ENCODE data around the gene CC2D2A.

The CC2D2A gene

DNA sequence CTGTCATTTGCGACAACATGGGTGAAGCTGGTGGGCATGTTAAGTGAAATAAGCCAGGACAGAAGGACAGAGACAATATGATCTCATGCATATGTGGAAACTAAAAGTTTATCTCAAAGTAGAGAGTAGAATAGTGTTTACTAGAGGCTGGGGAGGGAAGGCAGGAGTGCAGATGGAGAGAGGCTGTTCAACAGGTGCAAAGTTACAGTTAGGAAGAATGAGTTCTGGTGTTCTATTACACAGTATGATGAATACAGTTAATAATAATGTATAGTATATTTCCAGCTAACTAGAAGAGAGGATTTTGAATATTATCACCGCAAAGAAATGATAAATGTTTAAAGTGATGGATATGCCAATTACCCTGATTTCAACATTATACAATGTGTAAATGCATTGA is 115.6 kb downstream of the CC2D2A start:
- Histone ChIP-seq H2BK120ac (ENCODE audit: low read depth, low read length) (no peak overlapping the region), H3K36me3 (ENCODE audit: control insufficient read depth in 1 of 2, insufficient read depth in 2 of 2, low read depth in 1 of 2, low read length in 2 of 2) (peaks cover 5 to 37% of the 10 kb centered on the region in 2 experiments), H3K14ac (ENCODE audit: low read length in 2 of 2) (no peak overlapping the region), H3K27ac (ENCODE audit: low read length, poor library complexity, severe bottlenecking) (no peak overlapping the region), H2BK15ac (ENCODE audit: low read depth, poor library complexity, severe bottlenecking) (no peak overlapping the region), H3K9me3 (ENCODE audit: control insufficient read depth, low read length) (no peaks in the 10 kb centered on the region), H3K4me3 (ENCODE audit: insufficient read depth in 1 of 2, low read depth in 1 of 2, low read length in 2 of 2) (no peak overlapping the region), H3K4me2 (ENCODE audit: low read length, poor library complexity, severe bottlenecking) (no peak overlapping the region), H2BK5ac (ENCODE audit: low read depth, low read length, poor library complexity, severe bottlenecking) (no peak overlapping the region), H3K23ac (ENCODE audit: low read length in 2 of 2) (no peak overlapping the region), H2BK12ac (ENCODE audit: low read length in 2 of 2) (no peak overlapping the region), H3K4me1 (ENCODE audit: control insufficient read depth, insufficient read depth, low read depth, low read length) (no peaks in the 10 kb centered on the region), H2AFZ (ENCODE audit: low read depth, low read length) (no peak overlapping the region), H4K8ac (ENCODE audit: low read length) (no peak overlapping the region), H3K27me3 (ENCODE audit: control insufficient read depth in 1 of 2, insufficient read depth in 1 of 2, low read length in 2 of 2) (no peaks in the 10 kb centered on the region), H3K4ac (ENCODE audit: low read depth in 1 of 2, low read length in 2 of 2) (no peak overlapping the region), H4K91ac (ENCODE audit: low read length) (no peak overlapping the region), H3K18ac (ENCODE audit: low read depth in 1 of 2, low read length in 2 of 2) (no peak overlapping the region), H3K9ac (ENCODE audit: low read length) (no peak overlapping the region), H2AK5ac (ENCODE audit: low read length, severe bottlenecking) (no peak overlapping the region), H3K79me1 (replicated peaks; ENCODE audit: low read length, poor library complexity, severe bottlenecking) (peaks cover 4% of the 10 kb centered on the region)
- 100% methylated on average over 1 of the region's 2 CpGs for WGBS
- DNase-seq = no peak

DNA sequence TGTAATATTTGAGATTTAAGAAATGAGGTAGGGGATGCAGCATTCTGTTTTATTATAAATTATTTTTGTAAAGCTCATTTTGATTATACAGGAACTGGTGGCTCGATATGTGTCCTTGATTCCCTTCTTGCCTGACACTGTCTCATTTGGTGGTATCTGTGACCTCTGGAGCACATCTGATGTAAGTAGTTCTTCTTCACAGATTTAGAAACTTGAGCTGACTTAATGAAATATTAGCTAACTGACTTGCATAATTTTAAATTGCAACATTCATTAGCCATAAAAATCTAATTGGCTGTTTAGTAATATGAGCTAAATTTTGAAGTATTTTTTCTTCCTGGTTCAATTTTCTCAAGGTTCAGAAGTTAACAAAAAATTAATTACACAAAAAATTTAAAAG is 116.4 kb downstream of the CC2D2A start:
- H3K23ac ChIP-seq (ENCODE audit: low read length in 2 of 2) = no peak overlapping the region
- no peak overlapping the region for H3K4me3 ChIP-seq (ENCODE audit: insufficient read depth in 1 of 2, low read depth in 1 of 2, low read length in 2 of 2)
- H3K79me1 ChIP-seq (replicated peaks; ENCODE audit: low read length, poor library complexity, severe bottlenecking) = peaks cover 4% of the 10 kb centered on the region
- H2BK15ac ChIP-seq (ENCODE audit: low read depth, poor library complexity, severe bottlenecking) = no peak overlapping the region
- H2AK5ac ChIP-seq (ENCODE audit: low read length, severe bottlenecking) = no peak overlapping the region
- H4K8ac ChIP-seq (ENCODE audit: low read length) = no peak overlapping the region
- H3K18ac ChIP-seq (ENCODE audit: low read depth in 1 of 2, low read length in 2 of 2) = no peak overlapping the region
- no peaks in the 10 kb centered on the region for H3K4me1 ChIP-seq (ENCODE audit: control insufficient read depth, insufficient read depth, low read depth, low read length)
- H2BK5ac ChIP-seq (ENCODE audit: low read depth, low read length, poor library complexity, severe bottlenecking) = no peak overlapping the region
- H3K36me3 ChIP-seq (ENCODE audit: control insufficient read depth in 1 of 2, insufficient read depth in 2 of 2, low read depth in 1 of 2, low read length in 2 of 2) = peaks cover 8 to 33% of the 10 kb centered on the region in 2 experiments
- no peak overlapping the region for H3K9ac ChIP-seq (ENCODE audit: low read length)
- no peak overlapping the region for H3K14ac ChIP-seq (ENCODE audit: low read length in 2 of 2)
- H3K9me3 ChIP-seq (ENCODE audit: control insufficient read depth, low read length) = no peaks in the 10 kb centered on the region
- no peak for DNase-seq
- no peak overlapping the region for H2BK12ac ChIP-seq (ENCODE audit: low read length in 2 of 2)
- no peak overlapping the region for H3K4ac ChIP-seq (ENCODE audit: low read depth in 1 of 2, low read length in 2 of 2)
- no peak overlapping the region for H3K27ac ChIP-seq (ENCODE audit: low read length, poor library complexity, severe bottlenecking)
- H2BK120ac ChIP-seq (ENCODE audit: low read depth, low read length) = no peak overlapping the region
- H3K27me3 ChIP-seq (ENCODE audit: control insufficient read depth in 1 of 2, insufficient read depth in 1 of 2, low read length in 2 of 2) = no peaks in the 10 kb centered on the region
- WGBS = no CpG with 5 or more reads among the region's 1 CpG
- no peak overlapping the region for H4K91ac ChIP-seq (ENCODE audit: low read length)
- H3K4me2 ChIP-seq (ENCODE audit: low read length, poor library complexity, severe bottlenecking) = no peak overlapping the region
- H2AFZ ChIP-seq (ENCODE audit: low read depth, low read length) = no peak overlapping the region

DNA sequence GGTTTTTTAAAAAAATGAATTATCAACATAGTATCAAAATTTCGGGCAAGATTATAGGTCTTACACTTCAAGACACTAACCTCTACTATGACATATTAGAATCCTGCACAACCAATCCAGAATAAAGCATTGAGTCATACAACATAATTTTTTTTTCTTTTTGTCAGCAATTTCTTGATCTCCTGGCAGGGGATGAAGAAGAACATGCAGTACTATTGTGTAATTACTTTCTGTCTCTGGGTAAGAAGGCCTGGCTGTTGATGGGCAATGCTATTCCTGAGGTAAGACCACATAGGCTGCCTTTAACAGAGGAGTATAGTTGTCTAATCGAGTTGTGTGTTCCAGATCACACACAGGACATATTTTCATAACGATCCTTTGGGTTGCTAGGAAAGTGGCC is 118.0 kb downstream of the CC2D2A start:
- H2BK15ac ChIP-seq (ENCODE audit: low read depth, poor library complexity, severe bottlenecking) = no peak overlapping the region
- H3K18ac ChIP-seq (ENCODE audit: low read depth in 1 of 2, low read length in 2 of 2) = no peak overlapping the region
- H3K79me1 ChIP-seq (replicated peaks; ENCODE audit: low read length, poor library complexity, severe bottlenecking) = peaks cover 4% of the 10 kb centered on the region
- no peak overlapping the region for H3K4ac ChIP-seq (ENCODE audit: low read depth in 1 of 2, low read length in 2 of 2)
- DNase-seq = no peak
- no peak overlapping the region for H2AK5ac ChIP-seq (ENCODE audit: low read length, severe bottlenecking)
- 98% methylated on average over 2 of the region's 3 CpGs for WGBS
- H3K23ac ChIP-seq (ENCODE audit: low read length in 2 of 2) = no peak overlapping the region
- no peaks in the 10 kb centered on the region for H3K9me3 ChIP-seq (ENCODE audit: control insufficient read depth, low read length)
- H3K36me3 ChIP-seq (ENCODE audit: control insufficient read depth in 1 of 2, insufficient read depth in 2 of 2, low read depth in 1 of 2, low read length in 2 of 2) = peaks cover 8 to 21% of the 10 kb centered on the region in 2 experiments
- H2BK120ac ChIP-seq (ENCODE audit: low read depth, low read length) = no peak overlapping the region
- H2BK12ac ChIP-seq (ENCODE audit: low read length in 2 of 2) = no peak overlapping the region
- H4K8ac ChIP-seq (ENCODE audit: low read length) = no peak overlapping the region
- no peak overlapping the region for H3K14ac ChIP-seq (ENCODE audit: low read length in 2 of 2)
- no peaks in the 10 kb centered on the region for H3K4me1 ChIP-seq (ENCODE audit: control insufficient read depth, insufficient read depth, low read depth, low read length)
- no peak overlapping the region for H3K4me2 ChIP-seq (ENCODE audit: low read length, poor library complexity, severe bottlenecking)
- no peak overlapping the region for H3K27ac ChIP-seq (ENCODE audit: low read length, poor library complexity, severe bottlenecking)
- no peaks in the 10 kb centered on the region for H3K27me3 ChIP-seq (ENCODE audit: control insufficient read depth in 1 of 2, insufficient read depth in 1 of 2, low read length in 2 of 2)
- no peak overlapping the region for H3K4me3 ChIP-seq (ENCODE audit: insufficient read depth in 1 of 2, low read depth in 1 of 2, low read length in 2 of 2)
- H2BK5ac ChIP-seq (ENCODE audit: low read depth, low read length, poor library complexity, severe bottlenecking) = no peak overlapping the region
- no peak overlapping the region for H2AFZ ChIP-seq (ENCODE audit: low read depth, low read length)
- no peak overlapping the region for H3K9ac ChIP-seq (ENCODE audit: low read length)
- H4K91ac ChIP-seq (ENCODE audit: low read length) = no peak overlapping the region

DNA sequence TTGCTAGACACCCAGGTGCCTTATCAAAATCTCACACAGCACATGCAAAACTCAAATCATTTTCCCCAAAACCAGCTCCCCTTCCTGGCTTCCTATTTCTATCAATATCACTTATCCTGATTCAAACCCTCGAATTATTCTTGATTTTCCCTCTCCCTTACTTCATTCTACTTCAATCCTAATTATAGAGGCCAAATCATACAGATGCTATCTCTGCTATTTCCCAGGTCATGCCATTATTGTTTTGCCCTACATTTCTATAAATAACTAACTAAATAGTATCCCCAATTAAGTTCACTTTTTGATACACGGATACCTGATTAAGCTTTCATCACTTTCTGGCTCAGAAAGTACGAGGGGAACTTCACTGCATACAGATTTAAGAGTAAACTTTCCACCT is 123.1 kb downstream of the CC2D2A start:
- no peak overlapping the region for H2BK15ac ChIP-seq (ENCODE audit: low read depth, poor library complexity, severe bottlenecking)
- no peak overlapping the region for H4K8ac ChIP-seq (ENCODE audit: low read length)
- no peak overlapping the region for H2AK5ac ChIP-seq (ENCODE audit: low read length, severe bottlenecking)
- H3K9me3 ChIP-seq (ENCODE audit: control insufficient read depth, low read length) = no peaks in the 10 kb centered on the region
- peaks cover 6% of the 10 kb centered on the region for H3K79me1 ChIP-seq (replicated peaks; ENCODE audit: low read length, poor library complexity, severe bottlenecking)
- H2BK5ac ChIP-seq (ENCODE audit: low read depth, low read length, poor library complexity, severe bottlenecking) = no peak overlapping the region
- H3K4me2 ChIP-seq (ENCODE audit: low read length, poor library complexity, severe bottlenecking) = no peak overlapping the region
- H3K36me3 ChIP-seq (ENCODE audit: control insufficient read depth in 1 of 2, insufficient read depth in 2 of 2, low read depth in 1 of 2, low read length in 2 of 2) = peaks cover 7 to 64% of the 10 kb centered on the region in 2 experiments
- 91% methylated on average over 3 of the region's 3 CpGs for WGBS
- no peak overlapping the region for H3K4ac ChIP-seq (ENCODE audit: low read depth in 1 of 2, low read length in 2 of 2)
- no peaks in the 10 kb centered on the region for H3K4me1 ChIP-seq (ENCODE audit: control insufficient read depth, insufficient read depth, low read depth, low read length)
- DNase-seq = no peak
- no peak overlapping the region for H3K9ac ChIP-seq (ENCODE audit: low read length)
- no peak overlapping the region for H3K27ac ChIP-seq (ENCODE audit: low read length, poor library complexity, severe bottlenecking)
- no peak overlapping the region for H2BK120ac ChIP-seq (ENCODE audit: low read depth, low read length)
- H3K14ac ChIP-seq (ENCODE audit: low read length in 2 of 2) = no peak overlapping the region
- H4K91ac ChIP-seq (ENCODE audit: low read length) = no peak overlapping the region
- H3K27me3 ChIP-seq (ENCODE audit: control insufficient read depth in 1 of 2, insufficient read depth in 1 of 2, low read length in 2 of 2) = no peaks in the 10 kb centered on the region
- no peak overlapping the region for H2BK12ac ChIP-seq (ENCODE audit: low read length in 2 of 2)
- H3K23ac ChIP-seq (ENCODE audit: low read length in 2 of 2) = no peak overlapping the region
- no peak overlapping the region for H2AFZ ChIP-seq (ENCODE audit: low read depth, low read length)
- no peak overlapping the region for H3K18ac ChIP-seq (ENCODE audit: low read depth in 1 of 2, low read length in 2 of 2)
- H3K4me3 ChIP-seq (ENCODE audit: insufficient read depth in 1 of 2, low read depth in 1 of 2, low read length in 2 of 2) = no peak overlapping the region
